Measurements from ENCODE around the gene LGR4. TPM values are rescaled to one million over a fixed set of nuclear protein-coding genes. Genes with fewer than 3 reads are reported as not detected.
"Not testable (repeated sequence)": the region's sequence is repeated elsewhere in the genome, so short reads cannot be mapped to it uniquely, and the experiment has no call there.

Gene LGR4
- total RNA-seq, 2 donors from 2014 or later, result 10.8 to 15.4 TPM

GRCh38 chr11:27367881-27368280 is 104.7 kb downstream of the LGR4 start:
- intact Hi-C loops (cut with DNase I), result no loop called here
- no peak for DNase-seq (ENCODE audit: low spot score)

GRCh38 chr11:27363576-27364117 is 108.9 kb downstream of the LGR4 start:
- no peak for DNase-seq (ENCODE audit: low spot score)
- intact Hi-C loops (cut with DNase I), result no loop called here

- intact Hi-C loops (cut with DNase I), result no loop called here
- peak; percentile 96 for DNase-seq (ENCODE audit: low spot score)
These were observed 109.6 kb downstream of the LGR4 start, which contains the start of gene CCDC34 for GRCh38 chr11:27362749-27363575. Gene CCDC34 (minus strand): TSS chr11:27363215. CDS start chr11:27363194, 21 bp downstream.

- DNase-seq (ENCODE audit: low spot score), result no peak
- intact Hi-C loops (cut with DNase I), result no loop called here
These were observed 110.8 kb downstream of the LGR4 start for GRCh38 chr11:27361649-27362431.

- intact Hi-C loops (cut with DNase I), result no loop called here
- DNase-seq (ENCODE audit: low spot score), result no peak
These were observed 114.3 kb downstream of the LGR4 start for GRCh38 chr11:27358296-27358695.

GRCh38 chr11:27357250-27357649 is 115.3 kb downstream of the LGR4 start:
- intact Hi-C loops (cut with DNase I), result no loop called here
- no peak for DNase-seq (ENCODE audit: low spot score)

GRCh38 chr11:27356624-27357222 is 115.9 kb downstream of the LGR4 start:
- DNase-seq (ENCODE audit: low spot score), result no peak
- intact Hi-C loops (cut with DNase I), result no loop called here

- intact Hi-C loops (cut with DNase I), result no loop called here
- no peak for DNase-seq (ENCODE audit: low spot score)
These were observed 117.0 kb downstream of the LGR4 start for GRCh38 chr11:27355575-27356104.

- intact Hi-C loops (cut with DNase I), result no loop called here
- DNase-seq (ENCODE audit: low spot score), result no peak
These were observed 118.1 kb downstream of the LGR4 start for GRCh38 chr11:27354359-27354965.

GRCh38 chr11:27353593-27354358 is 118.8 kb downstream of the LGR4 start:
- DNase-seq (ENCODE audit: low spot score), result no peak
- intact Hi-C loops (cut with DNase I), result no loop called here

- intact Hi-C loops (cut with DNase I), result no loop called here
- DNase-seq (ENCODE audit: low spot score), result no peak
These were observed 119.8 kb downstream of the LGR4 start for GRCh38 chr11:27352781-27353180.

- intact Hi-C loops (cut with DNase I), result no loop called here
- DNase-seq (ENCODE audit: low spot score), result no peak
These were observed 122.1 kb downstream of the LGR4 start for GRCh38 chr11:27350511-27350910.

- intact Hi-C loops (cut with DNase I), result no loop called here
- DNase-seq (ENCODE audit: low spot score), result no peak
These were observed 122.7 kb downstream of the LGR4 start for GRCh38 chr11:27349919-27350318.

GRCh38 chr11:27348340-27348873 is 124.2 kb downstream of the LGR4 start:
- intact Hi-C loops (cut with DNase I), result no loop called here
- no peak for DNase-seq (ENCODE audit: low spot score)

- intact Hi-C loops (cut with DNase I), result no loop called here
- no peak for DNase-seq (ENCODE audit: low spot score)
These were observed 124.9 kb downstream of the LGR4 start for GRCh38 chr11:27347359-27348339.

GRCh38 chr11:27339941-27340340 is 132.6 kb downstream of the LGR4 start:
- intact Hi-C loops (cut with DNase I), result no loop called here

GRCh38 chr11:27334764-27335163 is 137.8 kb downstream of the LGR4 start:
- DNase-seq (ENCODE audit: low spot score); intact Hi-C loops (cut with DNase I): not testable (repeated sequence)

More at GRCh38 chr11:27339941-27340340, 132.6 kb downstream of the LGR4 start:
- DNase-seq (ENCODE audit: low spot score), result no peak

All from posterior vena cava (tissue), 2 donors.